ENCODE measurements around the gene NTNG2.

Gene NTNG2

DNA sequence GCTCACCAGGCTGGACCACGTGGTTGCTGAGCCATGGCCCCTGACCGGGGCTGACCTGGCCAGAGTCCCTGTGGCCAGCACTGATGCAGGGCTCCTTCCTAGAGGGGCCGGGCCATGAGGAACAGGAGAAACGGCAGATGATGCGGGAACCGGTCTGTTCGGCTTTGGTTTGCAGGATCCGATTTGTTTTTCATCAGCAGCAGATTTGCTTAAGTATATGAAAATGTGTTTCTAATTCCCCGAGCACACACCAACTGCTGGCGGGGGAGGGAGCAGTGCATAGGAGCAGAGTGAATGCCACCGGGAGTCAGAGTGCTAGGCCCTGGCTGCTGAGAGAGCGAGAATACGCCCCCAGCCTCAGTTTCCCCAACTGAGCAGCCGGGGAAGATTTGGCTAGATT, 13.6 kb downstream of the NTNG2 start:
- CTCF ChIA-PET: interaction anchor here (0.8 to 1.0 kb wide), 2 partner anchors 9 to 61 kb away, joined by 3 to 4 read pairs; no protein-coding TSS in a partner anchor
- H3K4me1 ChIP-seq (ENCODE audit: control insufficient read depth, insufficient read depth, low read length): no peaks in the 10 kb centered on the region
- TF ChIP-seq ZNF335 (tag by site-specific recombination; conservative IDR thresholded peaks at IDR 0.05) (no peak), PRDM4 (tag by site-specific recombination; IDR thresholded peaks at IDR 0.05) (peak; percentile 78; the same call in 1 of the 2 replicates), ZNF488 (tag by site-specific recombination; IDR thresholded peaks at IDR 0.05) (no peak), KLF16 (tag by site-specific recombination; IDR thresholded peaks at IDR 0.05) (no peak)
- POLR2A ChIA-PET: no interaction called here
- no peak overlapping the region for H3K4me3 ChIP-seq (ENCODE audit: low read depth, low read length)
- H3K36me3 ChIP-seq (ENCODE audit: control insufficient read depth in 2 of 2, insufficient read depth in 1 of 2, low read length in 2 of 2): peaks cover 0 to 3% of the 10 kb centered on the region in 2 experiments; a peak in 1 of 3 replicates
- no peaks in the 10 kb centered on the region for H3K9me3 ChIP-seq (ENCODE audit: control insufficient read depth, insufficient read depth, low read depth, low read length)
- no peak overlapping the region for H3K27ac ChIP-seq (ENCODE audit: extremely low read depth, low read depth, low read length)

DNA sequence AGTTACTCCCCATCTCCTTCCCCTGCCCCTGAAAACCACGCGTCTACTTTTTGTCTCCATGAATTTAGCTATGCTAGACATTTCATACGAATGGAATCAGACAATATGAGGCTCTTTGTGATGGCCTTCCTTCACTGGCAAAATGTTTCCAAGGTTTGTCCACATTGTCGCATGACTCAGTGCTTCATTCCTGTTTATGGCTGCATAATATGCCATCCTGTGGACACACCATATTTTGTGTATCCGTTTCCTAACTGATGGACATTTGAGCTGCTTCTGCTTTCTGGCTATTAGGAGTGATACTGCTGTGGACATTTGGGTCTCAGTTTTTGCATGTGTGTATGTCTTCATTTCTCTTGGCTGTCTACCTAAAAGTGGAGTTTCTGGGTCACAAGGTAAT, 14.5 kb downstream of the NTNG2 start:
- Histone ChIP-seq H3K4me3 (ENCODE audit: low read depth, low read length) (no peak overlapping the region), H3K4me1 (ENCODE audit: control insufficient read depth, insufficient read depth, low read length) (no peaks in the 10 kb centered on the region), H3K27ac (ENCODE audit: extremely low read depth, low read depth, low read length) (no peak overlapping the region), H3K9me3 (ENCODE audit: control insufficient read depth, insufficient read depth, low read depth, low read length) (no peaks in the 10 kb centered on the region), H3K36me3 (ENCODE audit: control insufficient read depth in 2 of 2, insufficient read depth in 1 of 2, low read length in 2 of 2) (peaks cover 0 to 3% of the 10 kb centered on the region in 2 experiments; a peak in 1 of 3 replicates)
- ChIA-PET CTCF (interaction anchor here (0.8 to 3.6 kb wide), 2 partner anchors 60 to 184 kb away, joined by 3 to 18 read pairs; no protein-coding TSS in a partner anchor), POLR2A (no interaction called here)
- TF ChIP-seq ZNF146 (tag by site-specific recombination; IDR thresholded peaks at IDR 0.05): peak; percentile 84
- TF ChIP-seq ZNF398 (tag by site-specific recombination; IDR thresholded peaks at IDR 0.05): no peak
- TF ChIP-seq, protein P1, sequence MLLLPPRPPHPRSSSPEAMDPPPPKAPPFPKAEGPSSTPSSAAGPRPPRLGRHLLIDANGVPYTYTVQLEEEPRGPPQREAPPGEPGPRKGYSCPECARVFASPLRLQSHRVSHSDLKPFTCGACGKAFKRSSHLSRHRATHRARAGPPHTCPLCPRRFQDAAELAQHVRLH (tag by site-specific recombination; IDR thresholded peaks at IDR 0.05): no peak

DNA sequence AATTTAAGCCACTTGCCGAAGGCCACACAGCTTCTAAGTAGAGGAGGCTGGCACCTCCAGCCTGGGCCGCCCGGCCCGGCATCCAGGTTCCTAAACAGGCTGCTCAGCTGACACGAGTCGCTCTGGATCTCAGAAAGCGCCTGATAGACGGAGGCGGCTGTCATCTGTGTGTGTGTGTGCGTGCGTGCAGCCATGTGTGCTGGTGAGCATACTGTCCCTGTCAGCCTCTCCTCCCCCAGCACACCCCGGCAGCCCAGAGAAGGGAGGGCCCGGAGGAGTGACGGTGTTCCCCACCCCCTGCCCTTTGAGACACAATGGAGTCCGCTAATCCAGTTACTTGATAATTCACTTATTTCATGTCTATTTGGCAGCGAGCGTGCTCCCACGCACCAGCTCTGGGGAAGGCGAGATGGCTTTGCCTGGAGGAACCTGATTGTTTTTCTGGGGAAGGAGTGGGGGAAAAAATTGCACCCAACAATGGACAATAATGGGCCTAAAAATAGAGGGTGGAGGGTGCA, 20.0 kb downstream of the NTNG2 start:
- ChIA-PET CTCF (interaction anchor here (0.8 to 5.0 kb wide), 4 partner anchors 12 to 53 kb away, joined by 3 to 34 read pairs (median 6); no protein-coding TSS in a partner anchor), POLR2A (no interaction called here)
- no peak overlapping the region for H3K27ac ChIP-seq (ENCODE audit: extremely low read depth, low read depth, low read length)
- no peaks in the 10 kb centered on the region for H3K9me3 ChIP-seq (ENCODE audit: control insufficient read depth, insufficient read depth, low read depth, low read length)
- no peak overlapping the region for H3K4me3 ChIP-seq (ENCODE audit: low read depth, low read length)
- H3K4me1 ChIP-seq (ENCODE audit: control insufficient read depth, insufficient read depth, low read length): no peaks in the 10 kb centered on the region
- TF ChIP-seq ZNF707 (tag by site-specific recombination; IDR thresholded peaks at IDR 0.05): no peak
- TF ChIP-seq ZNF19 (tag by site-specific recombination; IDR thresholded peaks at IDR 0.05; ENCODE audit: low read depth): no peak
- TF ChIP-seq, protein P2, sequence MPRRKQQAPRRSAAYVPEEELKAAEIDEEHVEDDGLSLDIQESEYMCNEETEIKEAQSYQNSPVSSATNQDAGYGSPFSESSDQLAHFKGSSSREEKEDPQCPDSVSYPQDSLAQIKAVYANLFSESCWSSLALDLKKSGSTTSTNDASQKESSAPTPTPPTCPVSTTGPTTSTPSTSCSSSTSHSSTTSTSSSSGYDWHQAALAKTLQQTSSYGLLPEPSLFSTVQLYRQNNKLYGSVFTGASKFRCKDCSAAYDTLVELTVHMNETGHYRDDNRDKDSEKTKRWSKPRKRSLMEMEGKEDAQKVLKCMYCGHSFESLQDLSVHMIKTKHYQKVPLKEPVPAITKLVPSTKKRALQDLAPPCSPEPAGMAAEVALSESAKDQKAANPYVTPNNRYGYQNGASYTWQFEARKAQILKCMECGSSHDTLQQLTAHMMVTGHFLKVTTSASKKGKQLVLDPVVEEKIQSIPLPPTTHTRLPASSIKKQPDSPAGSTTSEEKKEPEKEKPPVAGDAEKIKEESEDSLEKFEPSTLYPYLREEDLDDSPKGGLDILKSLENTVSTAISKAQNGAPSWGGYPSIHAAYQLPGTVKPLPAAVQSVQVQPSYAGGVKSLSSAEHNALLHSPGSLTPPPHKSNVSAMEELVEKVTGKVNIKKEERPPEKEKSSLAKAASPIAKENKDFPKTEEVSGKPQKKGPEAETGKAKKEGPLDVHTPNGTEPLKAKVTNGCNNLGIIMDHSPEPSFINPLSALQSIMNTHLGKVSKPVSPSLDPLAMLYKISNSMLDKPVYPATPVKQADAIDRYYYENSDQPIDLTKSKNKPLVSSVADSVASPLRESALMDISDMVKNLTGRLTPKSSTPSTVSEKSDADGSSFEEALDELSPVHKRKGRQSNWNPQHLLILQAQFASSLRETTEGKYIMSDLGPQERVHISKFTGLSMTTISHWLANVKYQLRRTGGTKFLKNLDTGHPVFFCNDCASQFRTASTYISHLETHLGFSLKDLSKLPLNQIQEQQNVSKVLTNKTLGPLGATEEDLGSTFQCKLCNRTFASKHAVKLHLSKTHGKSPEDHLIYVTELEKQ (tag by site-specific recombination; IDR thresholded peaks at IDR 0.05; ENCODE audit: borderline replicate concordance): no peak
- TF ChIP-seq ZFHX2 (tag by site-specific recombination; conservative IDR thresholded peaks at IDR 0.05): peak; percentile 84
- TF ChIP-seq EGR2 (tag by site-specific recombination; IDR thresholded peaks at IDR 0.05; ENCODE audit: low read depth): peak; percentile 80
- TF ChIP-seq ZNF549 (tag by site-specific recombination; IDR thresholded peaks at IDR 0.05): no peak
- TF ChIP-seq ZSCAN18 (tag by site-specific recombination; IDR thresholded peaks at IDR 0.05): no peak
- TF ChIP-seq ZNF610 (tag by site-specific recombination; IDR thresholded peaks at IDR 0.05; ENCODE audit: borderline replicate concordance): no peak
- H3K36me3 ChIP-seq (ENCODE audit: control insufficient read depth in 2 of 2, insufficient read depth in 1 of 2, low read length in 2 of 2): no peaks in the 10 kb centered on the region
